OCI-LY1 (cell line): ENCODE results near the gene BHLHE23.

ENCODE experiments used
- CTCF ChIP-seq: fragments of 200-600 bp; sonication (generic), shearing (Covaris generic); IDR thresholded peaks from 2 replicates; pipeline ENCODE4 v1.5.1; 2017; ENCODE audit warnings: mild to moderate bottlenecking, antibody characterized with exemption, low read length, moderate library complexity, mixed read lengths
- EZH2 ChIP-seq: fragments of 200-600 bp; sonication (generic), shearing (Covaris generic); IDR thresholded peaks from 2 replicates; pipeline ENCODE4 v1.8.0; 2017; ENCODE audit warnings: borderline replicate concordance, mixed run types, mild to moderate bottlenecking, antibody characterized with exemption, low read length, moderate library complexity, mixed read lengths

DNA sequence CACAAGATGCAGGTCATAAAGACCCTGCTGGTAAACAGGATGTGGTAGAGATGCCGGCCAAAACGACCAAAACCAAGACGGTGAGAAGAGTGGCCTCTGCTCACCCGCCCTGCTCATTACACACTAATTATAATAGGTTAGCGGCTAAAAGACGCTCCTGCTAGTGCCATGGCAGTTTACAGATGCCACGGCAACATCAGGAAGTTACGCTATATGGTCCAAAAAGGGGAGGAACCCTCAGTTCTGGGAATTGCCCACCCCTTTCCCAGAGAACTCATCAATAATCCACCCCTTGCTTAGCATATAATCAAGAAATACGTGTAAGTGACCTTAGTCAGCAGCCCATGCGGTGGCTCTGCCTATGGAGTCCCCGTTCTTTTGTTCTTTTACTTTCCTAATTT, 17.6 kb downstream of the BHLHE23 start:
- no peak for TF ChIP-seq CTCF
- TF ChIP-seq EZH2, result no peak
